GM12892 (cell line): ENCODE data around the gene POT1.

ENCODE experiments used
- POLR2A ChIP-seq: IDR thresholded peaks from 2 replicates; pipeline ENCODE4 v1.6.1; 2011; ENCODE audit warnings: low read depth, low read length, control low read depth
- POLR2AphosphoS5 ChIP-seq: IDR thresholded peaks from 2 replicates; pipeline ENCODE4 v1.6.1; 2011; ENCODE audit warnings: low read depth, low read length, control low read depth
- TAF1 ChIP-seq: IDR thresholded peaks from 2 replicates; pipeline ENCODE4 v1.6.1; 2011; ENCODE audit warnings: low read depth, mild to moderate bottlenecking, control low read depth, low read length, borderline replicate concordance

- TF ChIP-seq POLR2AphosphoS5 (no peak), POLR2A (no peak), TAF1 (no peak)
Observed at GRCh38 chr7:124818807-124819206, 110.8 kb downstream of the POT1 start.
